ENCODE measurements around the gene APBB2. TPM values are rescaled to one million over a fixed set of nuclear protein-coding genes. Genes with fewer than 3 reads are reported as not detected.
"Not testable (repeated sequence)": the region's sequence is repeated elsewhere in the genome, so short reads cannot be mapped to it uniquely, and the experiment has no call there.

The APBB2 gene
- total and polyA plus RNA-seq, 12 donors: 5.2 to 35.4 (median 26.3) TPM

- ATAC-seq (no peak), DNase-seq (no peak)
- H3K4me1 ChIP-seq: peaks cover 0 to 23% (median 0%) of the 10 kb centered on the region in 9 donors
- intact Hi-C loops (cut with DNase I): no loop called here
- H3K27me3 ChIP-seq: no peaks in the 10 kb centered on the region
- H3K27ac ChIP-seq: no peak overlapping the region
- TF ChIP-seq CTCF (IDR thresholded peaks at IDR 0.05): no peak
- no peak overlapping the region for H3K4me3 ChIP-seq
- peaks cover 0 to 5% (median 0%) of the 10 kb centered on the region in 11 donors for H3K9me3 ChIP-seq
- H3K36me3 ChIP-seq: peaks cover 0 to 3% (median 0%) of the 10 kb centered on the region in 9 donors
- WGBS, 2 donors: 83 to 85% methylated on average over 2 of the region's 2 CpGs
Measured at GRCh38 chr4:41002309-41002708, 212.0 kb downstream of the APBB2 start.

- Histone ChIP-seq H3K9me3 (no peaks in the 10 kb centered on the region), H3K4me1 (peaks cover 0 to 31% (median 0%) of the 10 kb centered on the region in 9 donors), H3K27ac (no peak overlapping the region), H3K4me3 (no peak overlapping the region), H3K36me3 (no peaks in the 10 kb centered on the region), H3K27me3 (no peaks in the 10 kb centered on the region)
- no peak for TF ChIP-seq CTCF (IDR thresholded peaks at IDR 0.05)
- 88 to 97% methylated on average over 1 of the region's 1 CpG for WGBS, 2 donors
- intact Hi-C loops (cut with DNase I): no loop called here
- DNase-seq (no peak), ATAC-seq (no peak)
Measured at GRCh38 chr4:41000356-41000755, 214.0 kb downstream of the APBB2 start.

GRCh38 chr4:40998675-40999358, 215.5 kb downstream of the APBB2 start:
- no peaks in the 10 kb centered on the region for H3K27me3 ChIP-seq
- no peak for TF ChIP-seq CTCF (IDR thresholded peaks at IDR 0.05)
- DNase-seq: peak in 1 of 2 donors; percentile 49
- H3K4me1 ChIP-seq: peaks cover 0 to 31% (median under 1%) of the 10 kb centered on the region in 9 donors
- H3K27ac ChIP-seq: peak overlapping the region in 8 of 10 donors; percentile 21 to 62 (median 40)
- intact Hi-C loops (cut with DNase I): loop anchor here in 1 of 10 donors (10.0 kb wide), 1 partner anchor 46 kb away; no protein-coding TSS in a partner anchor
- H3K4me3 ChIP-seq: peak overlapping the region in 6 of 10 donors; percentile 15 to 42 (median 24)
- H3K9me3 ChIP-seq: no peaks in the 10 kb centered on the region
- peak in 7 of 8 donors; percentile 34 to 91 (median 84) for ATAC-seq
- H3K36me3 ChIP-seq: no peaks in the 10 kb centered on the region
- 73 to 82% methylated on average over 10 of the region's 10 CpGs for WGBS, 2 donors

- ATAC-seq (no peak), DNase-seq (no peak)
- WGBS, 2 donors: 88 to 95% methylated on average over 2 of the region's 2 CpGs
- H3K27ac ChIP-seq: no peak overlapping the region
- no peak overlapping the region for H3K4me3 ChIP-seq
- no peaks in the 10 kb centered on the region for H3K9me3 ChIP-seq
- H3K27me3 ChIP-seq: no peaks in the 10 kb centered on the region
- TF ChIP-seq CTCF (IDR thresholded peaks at IDR 0.05): no peak
- intact Hi-C loops (cut with DNase I): loop anchor here in 1 of 10 donors (10.0 kb wide), 1 partner anchor 49 kb away; no protein-coding TSS in a partner anchor
- H3K36me3 ChIP-seq: no peaks in the 10 kb centered on the region
- H3K4me1 ChIP-seq: peaks cover 0 to 49% (median 22%) of the 10 kb centered on the region in 9 donors
Measured at GRCh38 chr4:40995850-40996249, 218.5 kb downstream of the APBB2 start.

GRCh38 chr4:40994321-40994720, 220.0 kb downstream of the APBB2 start:
- H3K27ac ChIP-seq: peak overlapping the region in 1 of 10 donors; percentile 49

GRCh38 chr4:40993296-40993693, 221.0 kb downstream of the APBB2 start:
- not testable (repeated sequence) for H3K27me3 ChIP-seq, H3K4me3 ChIP-seq, H3K36me3 ChIP-seq, H3K9me3 ChIP-seq, DNase-seq
- peak in 1 of 8 donors; percentile 18 for ATAC-seq
- intact Hi-C loops (cut with DNase I): loop anchor here in 1 of 10 donors (10.0 kb wide), 1 partner anchor 52 kb away; no protein-coding TSS in a partner anchor
- peak overlapping the region in 3 of 10 donors; percentile 35 to 56 (median 49) for H3K27ac ChIP-seq
- 57 to 61% methylated on average over 2 of the region's 2 CpGs for WGBS, 2 donors
- H3K4me1 ChIP-seq: peaks cover 0 to 48% (median 16%) of the 10 kb centered on the region in 9 donors

More at GRCh38 chr4:40994321-40994720, 220.0 kb downstream of the APBB2 start:
- not testable (repeated sequence) for H3K4me3 ChIP-seq, DNase-seq, H3K36me3 ChIP-seq, H3K9me3 ChIP-seq, H3K27me3 ChIP-seq
- 86 to 87% methylated on average over 4 of the region's 4 CpGs for WGBS, 2 donors
- H3K4me1 ChIP-seq: peaks cover 0 to 57% (median 16%) of the 10 kb centered on the region in 9 donors
- intact Hi-C loops (cut with DNase I): loop anchor here in 1 of 10 donors (10.0 kb wide), 1 partner anchor 50 kb away; no protein-coding TSS in a partner anchor
- ATAC-seq: peak in 1 of 8 donors; percentile 52

Measured in heart right ventricle (tissue), 16 donors.